KMS-11 (cell line): Measurements from ENCODE around the gene FOLR1.
"Not testable (repeated sequence)": the region's sequence is repeated elsewhere in the genome, so short reads cannot be mapped to it uniquely, and the experiment has no call there.

ENCODE experiments used
- H2AFZ ChIP-seq: fragments of 200-600 bp; sonication (generic); 2 replicates; pipeline ENCODE4 v1.6.1; 2016; ENCODE audit warnings: antibody characterized with exemption, mixed run types, low read depth
- H3K27ac ChIP-seq: fragments of 200-600 bp; sonication (generic); 2 replicates; pipeline ENCODE4 v1.6.1; 2016; ENCODE audit warnings: mild to moderate bottlenecking, mixed run types
- H3K27me3 ChIP-seq: fragments of 200-600 bp; sonication (generic); 2 replicates; pipeline ENCODE4 v1.6.1; 2017; ENCODE audit warnings: mild to moderate bottlenecking, low read depth, mixed run types, moderate library complexity; ENCODE audit not compliant: insufficient read depth
- H3K36me3 ChIP-seq: fragments of 200-600 bp; sonication (generic); 2 replicates; pipeline ENCODE4 v1.6.1; 2017; ENCODE audit warnings: mild to moderate bottlenecking, mixed run types; ENCODE audit not compliant: insufficient read depth
- H3K4me1 ChIP-seq: fragments of 200-600 bp; sonication (generic); 2 replicates; pipeline ENCODE4 v1.6.1; 2016; ENCODE audit warnings: mild to moderate bottlenecking, low read depth, mixed run types; ENCODE audit not compliant: poor library complexity, severe bottlenecking
- H3K4me2 ChIP-seq: fragments of 200-600 bp; sonication (generic); 2 replicates; pipeline ENCODE4 v1.7.0; 2016; ENCODE audit warnings: mild to moderate bottlenecking, mixed run types
- H3K4me3 ChIP-seq: fragments of 200-600 bp; sonication (generic); IDR thresholded peaks from 2 replicates; pipeline ENCODE4 v1.6.1; 2017; ENCODE audit warnings: low read depth, low read length, mixed read lengths; ENCODE audit not compliant: insufficient read depth
- H3K79me2 ChIP-seq: fragments of 200-600 bp; sonication (generic); 2 replicates; pipeline ENCODE4 v1.6.1; 2016; ENCODE audit warnings: low read depth, mixed run types; ENCODE audit not compliant: insufficient read depth
- H3K9ac ChIP-seq: fragments of 200-600 bp; sonication (generic); 2 replicates; pipeline ENCODE4 v1.6.1; 2016; ENCODE audit warnings: mild to moderate bottlenecking, mixed run types
- H4K20me1 ChIP-seq: fragments of 200-600 bp; sonication (generic); 2 replicates; pipeline ENCODE4 v1.6.1; 2016; ENCODE audit warnings: mild to moderate bottlenecking, mixed run types; ENCODE audit not compliant: insufficient read depth
- CTCF ChIP-seq: fragments of 200-600 bp; sonication (generic); conservative IDR thresholded peaks from 2 replicates; pipeline ENCODE4 v1.6.1; 2017; ENCODE audit warnings: low read depth, mild to moderate bottlenecking, antibody characterized with exemption, low read length, moderate library complexity, mixed read lengths

FOLR1 gene

GRCh38 chr11:72162891-72163492 lies 28.9 kb upstream of the FOLR1 start:
- TF ChIP-seq CTCF: no peak
- H3K4me2 ChIP-seq: no peak overlapping the region
- no peaks in the 10 kb centered on the region for H3K36me3 ChIP-seq
- H3K27me3 ChIP-seq: no peaks in the 10 kb centered on the region
- no peaks in the 10 kb centered on the region for H4K20me1 ChIP-seq
- no peak overlapping the region for H3K9ac ChIP-seq
- H2AFZ ChIP-seq: no peak overlapping the region
- no peaks in the 10 kb centered on the region for H3K4me1 ChIP-seq
- no peak overlapping the region for H3K27ac ChIP-seq
- no peaks in the 10 kb centered on the region for H3K79me2 ChIP-seq
- H3K4me3 ChIP-seq: no peak overlapping the region

- H3K9ac ChIP-seq, H3K4me3 ChIP-seq, H3K4me1 ChIP-seq, H3K27ac ChIP-seq, H3K27me3 ChIP-seq, H3K36me3 ChIP-seq, H2AFZ ChIP-seq, H3K4me2 ChIP-seq, H4K20me1 ChIP-seq, H3K79me2 ChIP-seq: not testable (repeated sequence)
These were observed 27.8 kb upstream of the FOLR1 start for GRCh38 chr11:72164187-72164586.

- H3K4me2 ChIP-seq, H2AFZ ChIP-seq, H3K4me1 ChIP-seq, H3K4me3 ChIP-seq, H3K27me3 ChIP-seq, H3K36me3 ChIP-seq, H4K20me1 ChIP-seq, H3K79me2 ChIP-seq, H3K9ac ChIP-seq, H3K27ac ChIP-seq: not testable (repeated sequence)
These were observed 22.8 kb upstream of the FOLR1 start for GRCh38 chr11:72169046-72169555.

- not testable (repeated sequence) for H3K27me3 ChIP-seq, H3K4me3 ChIP-seq, H3K9ac ChIP-seq, H3K79me2 ChIP-seq, H2AFZ ChIP-seq, H3K4me2 ChIP-seq, H4K20me1 ChIP-seq, H3K27ac ChIP-seq, H3K36me3 ChIP-seq, H3K4me1 ChIP-seq
These were observed 22.2 kb upstream of the FOLR1 start for GRCh38 chr11:72169754-72170153.

GRCh38 chr11:72172043-72172442 lies 19.9 kb upstream of the FOLR1 start:
- not testable (repeated sequence) for H2AFZ ChIP-seq, H3K79me2 ChIP-seq, H3K27me3 ChIP-seq, H3K9ac ChIP-seq, H3K4me1 ChIP-seq, H3K36me3 ChIP-seq, H3K27ac ChIP-seq, H3K4me3 ChIP-seq, H4K20me1 ChIP-seq, H3K4me2 ChIP-seq

- Histone ChIP-seq H3K27me3 (no peaks in the 10 kb centered on the region), H2AFZ (no peak overlapping the region), H4K20me1 (no peaks in the 10 kb centered on the region), H3K4me3 (no peak overlapping the region), H3K4me2 (no peak overlapping the region), H3K9ac (no peak overlapping the region), H3K79me2 (no peaks in the 10 kb centered on the region), H3K4me1 (no peaks in the 10 kb centered on the region), H3K27ac (no peak overlapping the region), H3K36me3 (no peaks in the 10 kb centered on the region)
- no peak for TF ChIP-seq CTCF
These were observed 18.6 kb upstream of the FOLR1 start for GRCh38 chr11:72173291-72173690.
